ENCODE data around the gene POLD2.

Gene POLD2

DNA sequence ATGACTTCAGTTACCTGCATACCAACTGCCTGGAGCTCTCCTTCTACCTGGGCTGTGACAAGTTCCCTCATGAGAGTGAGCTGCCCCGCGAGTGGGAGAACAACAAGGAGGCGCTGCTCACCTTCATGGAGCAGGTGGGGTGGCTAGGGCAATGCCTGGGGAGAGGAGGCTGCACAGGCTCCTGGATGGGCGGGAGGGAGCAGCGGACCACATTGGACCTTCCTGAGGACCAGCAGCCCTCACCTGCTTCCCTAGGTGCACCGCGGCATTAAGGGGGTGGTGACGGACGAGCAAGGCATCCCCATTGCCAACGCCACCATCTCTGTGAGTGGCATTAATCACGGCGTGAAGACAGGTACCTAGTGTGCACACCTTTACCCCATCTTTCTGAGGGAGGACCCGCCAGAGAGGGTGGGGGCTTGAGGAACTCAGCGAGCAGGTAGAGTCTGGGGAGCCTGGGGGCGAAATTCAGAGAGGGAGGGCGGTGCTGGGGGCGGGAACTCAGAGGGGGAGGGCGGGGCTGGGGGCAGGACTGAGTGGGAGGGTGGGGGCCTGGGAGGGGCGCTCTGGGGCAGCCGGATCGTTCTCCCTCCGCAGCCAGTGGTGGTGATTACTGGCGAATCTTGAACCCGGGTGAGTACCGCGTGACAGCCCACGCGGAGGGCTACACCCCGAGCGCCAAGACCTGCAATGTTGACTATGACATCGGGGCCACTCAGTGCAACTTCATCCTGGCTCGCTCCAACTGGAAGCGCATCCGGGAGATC is 10.2 kb downstream of the POLD2 start:
- no peak overlapping the region for H3K4me3 ChIP-seq (replicated peaks in 1 of 2; ENCODE audit: low read depth in 2 of 2, low read length in 2 of 2)
- TF ChIP-seq, protein P1, sequence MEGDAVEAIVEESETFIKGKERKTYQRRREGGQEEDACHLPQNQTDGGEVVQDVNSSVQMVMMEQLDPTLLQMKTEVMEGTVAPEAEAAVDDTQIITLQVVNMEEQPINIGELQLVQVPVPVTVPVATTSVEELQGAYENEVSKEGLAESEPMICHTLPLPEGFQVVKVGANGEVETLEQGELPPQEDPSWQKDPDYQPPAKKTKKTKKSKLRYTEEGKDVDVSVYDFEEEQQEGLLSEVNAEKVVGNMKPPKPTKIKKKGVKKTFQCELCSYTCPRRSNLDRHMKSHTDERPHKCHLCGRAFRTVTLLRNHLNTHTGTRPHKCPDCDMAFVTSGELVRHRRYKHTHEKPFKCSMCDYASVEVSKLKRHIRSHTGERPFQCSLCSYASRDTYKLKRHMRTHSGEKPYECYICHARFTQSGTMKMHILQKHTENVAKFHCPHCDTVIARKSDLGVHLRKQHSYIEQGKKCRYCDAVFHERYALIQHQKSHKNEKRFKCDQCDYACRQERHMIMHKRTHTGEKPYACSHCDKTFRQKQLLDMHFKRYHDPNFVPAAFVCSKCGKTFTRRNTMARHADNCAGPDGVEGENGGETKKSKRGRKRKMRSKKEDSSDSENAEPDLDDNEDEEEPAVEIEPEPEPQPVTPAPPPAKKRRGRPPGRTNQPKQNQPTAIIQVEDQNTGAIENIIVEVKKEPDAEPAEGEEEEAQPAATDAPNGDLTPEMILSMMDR (IDR thresholded peaks at IDR 0.05; ENCODE audit: low read depth, low read length) = no peak
- DNase-seq (ENCODE audit: low read depth in 2 of 2) = no peak

DNA sequence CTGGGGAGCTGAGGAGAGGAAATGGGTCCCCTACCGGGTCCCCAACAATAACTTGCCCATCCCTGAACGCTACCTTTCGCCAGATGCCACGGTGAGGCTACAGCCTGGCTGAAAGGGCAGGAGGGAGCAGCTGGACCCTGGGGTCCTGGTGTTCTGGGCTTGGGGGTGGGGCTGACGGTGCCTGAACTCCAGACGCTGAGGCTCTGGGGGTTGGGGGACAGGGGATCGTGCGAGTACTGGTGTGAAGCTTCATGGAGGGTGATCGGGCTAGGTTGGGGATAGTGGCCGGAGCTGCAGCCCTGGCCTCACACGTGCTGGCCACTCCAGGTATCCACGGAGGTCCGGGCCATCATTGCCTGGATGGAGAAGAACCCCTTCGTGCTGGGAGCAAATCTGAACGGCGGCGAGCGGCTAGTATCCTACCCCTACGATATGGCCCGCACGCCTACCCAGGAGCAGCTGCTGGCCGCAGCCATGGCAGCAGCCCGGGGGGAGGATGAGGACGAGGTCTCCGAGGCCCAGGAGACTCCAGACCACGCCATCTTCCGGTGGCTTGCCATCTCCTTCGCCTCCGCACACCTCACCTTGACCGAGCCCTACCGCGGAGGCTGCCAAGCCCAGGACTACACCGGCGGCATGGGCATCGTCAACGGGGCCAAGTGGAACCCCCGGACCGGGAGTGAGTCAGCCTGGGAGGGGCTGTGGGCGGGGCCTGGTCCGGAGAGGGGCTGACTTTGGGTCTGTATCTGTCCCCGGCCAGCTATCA is 10.9 kb downstream of the POLD2 start:
- no peak overlapping the region for H3K4me3 ChIP-seq (replicated peaks in 1 of 2; ENCODE audit: low read depth in 2 of 2, low read length in 2 of 2)
- no peak for DNase-seq (ENCODE audit: low read depth in 2 of 2)
- TF ChIP-seq, protein P1 (IDR thresholded peaks at IDR 0.05; ENCODE audit: low read depth, low read length) = no peak

DNA sequence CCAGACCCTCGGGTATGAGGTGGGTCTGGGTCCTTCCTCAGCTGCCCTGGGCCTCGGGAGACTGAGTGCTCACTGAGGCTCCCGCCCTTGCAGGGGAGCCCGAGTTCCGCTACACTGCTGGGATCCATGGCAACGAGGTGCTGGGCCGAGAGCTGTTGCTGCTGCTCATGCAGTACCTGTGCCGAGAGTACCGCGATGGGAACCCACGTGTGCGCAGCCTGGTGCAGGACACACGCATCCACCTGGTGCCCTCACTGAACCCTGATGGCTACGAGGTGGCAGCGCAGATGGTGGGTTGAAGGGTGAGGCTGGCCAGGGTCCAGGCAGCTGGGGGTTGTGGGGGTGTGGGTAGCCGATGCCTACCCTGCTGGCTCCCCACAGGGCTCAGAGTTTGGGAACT is 11.6 kb downstream of the POLD2 start:
- no peak for DNase-seq (ENCODE audit: low read depth in 2 of 2)
- TF ChIP-seq, protein P1 (IDR thresholded peaks at IDR 0.05; ENCODE audit: low read depth, low read length) = no peak
- no peak overlapping the region for H3K4me3 ChIP-seq (replicated peaks in 1 of 2; ENCODE audit: low read depth in 2 of 2, low read length in 2 of 2)

DNA sequence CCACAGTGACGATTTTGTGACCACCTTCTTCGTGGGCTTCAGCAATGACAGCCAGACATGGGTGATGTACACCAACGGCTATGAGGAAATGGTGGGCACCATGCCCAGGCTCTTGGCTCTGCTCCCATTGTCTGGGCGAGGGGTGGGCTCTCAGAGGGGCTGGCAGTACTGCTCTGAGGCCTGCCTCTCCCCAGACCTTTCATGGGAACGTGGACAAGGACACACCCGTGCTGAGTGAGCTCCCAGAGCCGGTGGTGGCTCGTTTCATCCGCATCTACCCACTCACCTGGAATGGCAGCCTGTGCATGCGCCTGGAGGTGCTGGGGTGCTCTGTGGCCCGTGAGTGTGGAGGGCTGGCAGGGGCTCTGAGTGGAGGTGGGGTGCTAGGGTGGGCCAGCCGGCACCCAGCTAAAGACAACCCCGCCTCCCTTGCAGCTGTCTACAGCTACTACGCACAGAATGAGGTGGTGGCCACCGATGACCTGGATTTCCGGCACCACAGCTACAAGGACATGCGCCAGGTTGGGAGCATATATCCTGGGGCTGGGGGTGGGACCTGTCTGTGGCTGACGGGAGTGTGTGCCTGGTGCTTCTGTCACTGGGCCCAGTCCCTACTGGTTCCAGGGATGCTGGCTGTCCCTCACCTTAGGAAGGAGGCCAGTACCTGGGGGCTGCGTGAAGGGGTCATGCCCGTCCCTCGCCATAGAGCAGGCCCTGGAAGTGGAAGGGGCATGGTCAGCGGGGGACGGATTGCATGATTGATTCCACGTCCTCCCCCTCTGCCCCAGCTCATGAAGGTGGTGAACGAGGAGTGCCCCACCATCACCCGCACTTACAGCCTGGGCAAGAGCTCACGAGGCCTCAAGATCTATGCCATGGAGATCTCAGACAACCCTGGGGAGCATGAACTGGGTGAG is 12.4 kb downstream of the POLD2 start:
- DNase-seq (ENCODE audit: low read depth in 2 of 2) = no peak
- TF ChIP-seq, protein P1 (IDR thresholded peaks at IDR 0.05; ENCODE audit: low read depth, low read length) = no peak
- no peak overlapping the region for H3K4me3 ChIP-seq (replicated peaks in 1 of 2; ENCODE audit: low read depth in 2 of 2, low read length in 2 of 2)

GRCh38 chr7:44109991-44110390 is 13.4 kb downstream of the POLD2 start:
- H3K4me3 ChIP-seq (replicated peaks in 1 of 2; ENCODE audit: low read depth in 2 of 2, low read length in 2 of 2) = no peak overlapping the region

More at GRCh38 chr7:44109991-44110390, 13.4 kb downstream of the POLD2 start:
- TF ChIP-seq, protein P1 (IDR thresholded peaks at IDR 0.05; ENCODE audit: low read depth, low read length) = no peak
- DNase-seq (ENCODE audit: low read depth in 2 of 2) = no peak

Measured in cardiac fibroblast (primary cell).